Neutrophil (primary cell): ENCODE measurements around the gene SV2B.

Experiments used
- H3K27ac ChIP-seq: fragments of 200-600 bp; sonication (generic); 2 replicates; pipeline ENCODE4 v1.5.1; 2016; ENCODE audit warnings: mild to moderate bottlenecking, moderate library complexity
- H3K27me3 ChIP-seq: fragments of 200-600 bp; sonication (generic); 2 replicates; pipeline ENCODE4 v1.6.0; 2016; ENCODE audit warnings: mild to moderate bottlenecking
- H3K36me3 ChIP-seq: fragments of 200-600 bp; sonication (generic); 2 replicates; pipeline ENCODE4 v1.5.1; 2017
- H3K4me1 ChIP-seq, 2 experiments: fragments of 200-600 bp in 1 of 2; sonication (generic) in 1 of 2; 1 replicate in 1 of 2; 2 replicates in 1 of 2; pipeline versions ENCODE4 v1.5.1 to v1.6.1; 2013 to 2016; ENCODE audit warnings: low read depth in 1 of 2, low read length in 1 of 2, mild to moderate bottlenecking in 1 of 2, moderate library complexity in 1 of 2; ENCODE audit not compliant: control insufficient read depth in 1 of 2, insufficient read depth in 1 of 2
- H3K4me3 ChIP-seq, 2 experiments: fragments of 200-600 bp in 1 of 2; sonication (generic) in 1 of 2; 1 replicate in 1 of 2; 2 replicates in 1 of 2; pipeline ENCODE4 v1.5.1; 2013 to 2016; ENCODE audit warnings: low read depth in 1 of 2, low read length in 1 of 2, mild to moderate bottlenecking in 1 of 2, moderate library complexity in 1 of 2
- H3K9me3 ChIP-seq: fragments of 200-600 bp; sonication (generic); 2 replicates; pipeline ENCODE4 v1.5.1; 2016
- TF ChIP-seq, protein P1 (sequence below): fragments of 200-600 bp; sonication (generic); IDR thresholded peaks from 2 replicates; pipeline ENCODE4 v1.5.1; 2016; ENCODE audit warnings: antibody characterized with exemption

SV2B gene

GRCh38 chr15:91061997-91062396 lies 38.1 kb upstream of the SV2B start:
- H3K4me3 ChIP-seq, result no peak overlapping the region
- TF ChIP-seq, protein P1, sequence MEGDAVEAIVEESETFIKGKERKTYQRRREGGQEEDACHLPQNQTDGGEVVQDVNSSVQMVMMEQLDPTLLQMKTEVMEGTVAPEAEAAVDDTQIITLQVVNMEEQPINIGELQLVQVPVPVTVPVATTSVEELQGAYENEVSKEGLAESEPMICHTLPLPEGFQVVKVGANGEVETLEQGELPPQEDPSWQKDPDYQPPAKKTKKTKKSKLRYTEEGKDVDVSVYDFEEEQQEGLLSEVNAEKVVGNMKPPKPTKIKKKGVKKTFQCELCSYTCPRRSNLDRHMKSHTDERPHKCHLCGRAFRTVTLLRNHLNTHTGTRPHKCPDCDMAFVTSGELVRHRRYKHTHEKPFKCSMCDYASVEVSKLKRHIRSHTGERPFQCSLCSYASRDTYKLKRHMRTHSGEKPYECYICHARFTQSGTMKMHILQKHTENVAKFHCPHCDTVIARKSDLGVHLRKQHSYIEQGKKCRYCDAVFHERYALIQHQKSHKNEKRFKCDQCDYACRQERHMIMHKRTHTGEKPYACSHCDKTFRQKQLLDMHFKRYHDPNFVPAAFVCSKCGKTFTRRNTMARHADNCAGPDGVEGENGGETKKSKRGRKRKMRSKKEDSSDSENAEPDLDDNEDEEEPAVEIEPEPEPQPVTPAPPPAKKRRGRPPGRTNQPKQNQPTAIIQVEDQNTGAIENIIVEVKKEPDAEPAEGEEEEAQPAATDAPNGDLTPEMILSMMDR, result no peak
- no peak overlapping the region for H3K27ac ChIP-seq
- no peaks in the 10 kb centered on the region for H3K9me3 ChIP-seq
- H3K27me3 ChIP-seq, result peaks cover 42% of the 10 kb centered on the region
- no peaks in the 10 kb centered on the region for H3K36me3 ChIP-seq
- H3K4me1 ChIP-seq, result no peaks in the 10 kb centered on the region

DNA sequence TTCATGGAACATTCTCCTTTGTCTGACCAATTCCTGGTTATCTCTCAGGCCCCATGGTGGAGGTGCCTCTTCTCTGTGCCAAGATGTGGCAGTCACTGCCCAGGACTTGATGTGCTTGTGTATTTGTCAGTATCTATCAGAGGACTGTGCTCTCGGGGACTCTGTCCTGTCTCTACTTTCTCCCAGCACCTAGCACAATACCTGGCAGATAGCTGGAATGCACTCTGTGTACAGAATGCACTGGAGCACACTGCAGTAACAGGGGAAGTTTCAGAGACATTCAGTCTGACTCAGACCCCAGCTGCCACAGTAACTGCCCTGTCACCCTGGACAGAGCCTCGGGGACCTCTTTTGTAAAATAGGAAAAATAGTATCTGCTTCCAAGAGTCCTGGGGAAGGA lies 34.6 kb upstream of the SV2B start:
- no peaks in the 10 kb centered on the region for H3K36me3 ChIP-seq

GRCh38 chr15:91067036-91067435 lies 33.0 kb upstream of the SV2B start:
- TF ChIP-seq, protein P1, result no peak
- H3K4me1 ChIP-seq, result no peaks in the 10 kb centered on the region
- H3K9me3 ChIP-seq, result no peaks in the 10 kb centered on the region
- peaks cover 35% of the 10 kb centered on the region for H3K27me3 ChIP-seq
- H3K27ac ChIP-seq, result no peak overlapping the region
- H3K36me3 ChIP-seq, result no peaks in the 10 kb centered on the region
- H3K4me3 ChIP-seq, result no peak overlapping the region

More for the DNA sequence above, 34.6 kb upstream of the SV2B start:
- Histone ChIP-seq H3K27ac (no peak overlapping the region), H3K4me1 (no peaks in the 10 kb centered on the region), H3K27me3 (peaks cover 28% of the 10 kb centered on the region), H3K9me3 (no peaks in the 10 kb centered on the region), H3K4me3 (no peak overlapping the region)
- TF ChIP-seq, protein P1, result no peak

GRCh38 chr15:91068436-91068835 lies 31.6 kb upstream of the SV2B start:
- Histone ChIP-seq H3K36me3 (no peaks in the 10 kb centered on the region), H3K4me1 (no peaks in the 10 kb centered on the region), H3K27ac (no peak overlapping the region), H3K27me3 (peaks cover 35% of the 10 kb centered on the region), H3K9me3 (no peaks in the 10 kb centered on the region), H3K4me3 (no peak overlapping the region)
- TF ChIP-seq, protein P1, result no peak

DNA sequence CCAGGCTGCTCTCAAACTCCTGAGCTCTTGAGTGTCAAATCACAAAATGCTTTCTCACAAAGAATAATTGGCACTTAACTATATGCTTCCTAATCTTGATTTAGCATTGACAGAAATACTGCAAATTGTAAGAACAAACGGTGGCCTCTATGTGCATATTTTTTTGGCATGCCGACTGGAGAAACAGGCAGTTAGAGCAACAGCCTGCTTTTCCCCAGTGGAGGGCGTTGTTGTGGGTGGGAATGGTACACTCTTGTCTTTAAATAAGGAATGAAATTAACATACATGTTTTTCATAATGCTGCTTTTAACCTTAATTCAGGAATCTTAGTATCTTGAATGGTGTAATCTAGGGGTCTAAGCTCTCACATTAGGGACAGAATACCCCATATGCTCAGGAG lies 31.1 kb upstream of the SV2B start:
- Histone ChIP-seq H3K9me3 (no peaks in the 10 kb centered on the region), H3K4me3 (no peak overlapping the region), H3K36me3 (no peaks in the 10 kb centered on the region), H3K27me3 (peaks cover 35% of the 10 kb centered on the region), H3K27ac (no peak overlapping the region), H3K4me1 (no peaks in the 10 kb centered on the region)
- TF ChIP-seq, protein P1, result no peak

DNA sequence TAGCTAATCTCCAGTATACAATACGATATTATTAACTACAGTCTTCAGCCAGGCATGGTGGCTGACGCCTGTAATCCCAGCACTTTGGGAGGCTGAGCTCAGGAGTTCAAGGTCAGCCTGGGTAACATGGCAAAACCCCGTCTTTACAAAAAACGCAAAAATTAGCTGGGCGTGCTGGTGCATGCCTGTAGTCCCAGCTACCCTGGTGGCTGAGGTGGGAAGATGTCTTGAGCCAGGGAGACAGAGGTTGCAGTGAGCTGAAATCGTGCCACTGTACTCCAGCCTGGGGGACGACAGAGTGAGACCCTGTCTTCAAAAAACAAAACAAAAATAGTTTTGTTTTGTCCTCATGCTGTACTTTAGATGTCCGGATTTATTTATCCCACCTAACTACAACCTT lies 29.2 kb upstream of the SV2B start:
- Histone ChIP-seq H3K27me3 (peaks cover 31% of the 10 kb centered on the region), H3K9me3 (no peaks in the 10 kb centered on the region), H3K4me3 (no peak overlapping the region), H3K36me3 (no peaks in the 10 kb centered on the region), H3K27ac (no peak overlapping the region), H3K4me1 (no peaks in the 10 kb centered on the region)
- TF ChIP-seq, protein P1, result no peak
